AG08396 (cell line): ENCODE results near the gene MROH7.

ENCODE experiments used
- DNase-seq: peaks from one replicate; pipeline ENCODE4 v3.0.0; 2012; ENCODE audit warnings: low spot score, mixed read lengths

Gene MROH7

GRCh38 chr1:54640863-54641836 is at the start of gene MROH7:
Gene MROH7, plus strand, starts transcription at chr1:54641786. Its CDS starts 11,141 bp downstream, at chr1:54652927.
- no peak for DNase-seq

- DNase-seq, result no peak
Measured at GRCh38 chr1:54593571-54594160, 47.9 kb upstream of the MROH7 start.

GRCh38 chr1:54594463-54594862 is 47.1 kb upstream of the MROH7 start:
- no peak for DNase-seq

- no peak for DNase-seq
Measured at GRCh38 chr1:54595956-54596498, 45.6 kb upstream of the MROH7 start.

GRCh38 chr1:54596756-54597155 is 44.8 kb upstream of the MROH7 start:
- no peak for DNase-seq

- no peak for DNase-seq
Measured at GRCh38 chr1:54597455-54598030, 44.0 kb upstream of the MROH7 start.

- DNase-seq, result no peak
Measured at GRCh38 chr1:54599211-54599823, 42.3 kb upstream of the MROH7 start.

- no peak for DNase-seq
Measured at GRCh38 chr1:54600947-54601721, 40.5 kb upstream of the MROH7 start.

GRCh38 chr1:54601730-54602129 is 39.9 kb upstream of the MROH7 start:
- no peak for DNase-seq

GRCh38 chr1:54602554-54602953 is 39.0 kb upstream of the MROH7 start:
- no peak for DNase-seq

GRCh38 chr1:54603241-54603640 is 38.3 kb upstream of the MROH7 start:
- DNase-seq, result no peak

GRCh38 chr1:54604051-54604450 is 37.5 kb upstream of the MROH7 start:
- DNase-seq, result no peak

- no peak for DNase-seq
Measured at GRCh38 chr1:54604572-54605370, 36.8 kb upstream of the MROH7 start.

GRCh38 chr1:54606096-54606989 is 35.2 kb upstream of the MROH7 start:
- DNase-seq, result no peak

- DNase-seq, result no peak
Measured at GRCh38 chr1:54606990-54607325, 34.6 kb upstream of the MROH7 start.

- DNase-seq, result no peak
Measured at GRCh38 chr1:54607821-54608565, 33.6 kb upstream of the MROH7 start.

- no peak for DNase-seq
Measured at GRCh38 chr1:54608566-54609230, 32.9 kb upstream of the MROH7 start.

GRCh38 chr1:54609301-54609921 is 32.2 kb upstream of the MROH7 start:
- DNase-seq, result no peak
